PC-9 (cell line): ENCODE results near the gene TMEM91.

Source experiments
- EZH2 ChIP-seq: fragments of 200-600 bp; sonication (generic); IDR thresholded peaks from 2 replicates; pipeline ENCODE4 v1.8.0; 2017; ENCODE audit warnings: antibody characterized with exemption, low read depth
- TF ChIP-seq, protein P1 (sequence below): fragments of 200-600 bp; sonication (generic); conservative IDR thresholded peaks from 2 replicates; pipeline ENCODE4 v1.6.1; 2017; ENCODE audit warnings: mixed run types, antibody characterized with exemption, mild to moderate bottlenecking, moderate library complexity

- TF ChIP-seq, protein P1, sequence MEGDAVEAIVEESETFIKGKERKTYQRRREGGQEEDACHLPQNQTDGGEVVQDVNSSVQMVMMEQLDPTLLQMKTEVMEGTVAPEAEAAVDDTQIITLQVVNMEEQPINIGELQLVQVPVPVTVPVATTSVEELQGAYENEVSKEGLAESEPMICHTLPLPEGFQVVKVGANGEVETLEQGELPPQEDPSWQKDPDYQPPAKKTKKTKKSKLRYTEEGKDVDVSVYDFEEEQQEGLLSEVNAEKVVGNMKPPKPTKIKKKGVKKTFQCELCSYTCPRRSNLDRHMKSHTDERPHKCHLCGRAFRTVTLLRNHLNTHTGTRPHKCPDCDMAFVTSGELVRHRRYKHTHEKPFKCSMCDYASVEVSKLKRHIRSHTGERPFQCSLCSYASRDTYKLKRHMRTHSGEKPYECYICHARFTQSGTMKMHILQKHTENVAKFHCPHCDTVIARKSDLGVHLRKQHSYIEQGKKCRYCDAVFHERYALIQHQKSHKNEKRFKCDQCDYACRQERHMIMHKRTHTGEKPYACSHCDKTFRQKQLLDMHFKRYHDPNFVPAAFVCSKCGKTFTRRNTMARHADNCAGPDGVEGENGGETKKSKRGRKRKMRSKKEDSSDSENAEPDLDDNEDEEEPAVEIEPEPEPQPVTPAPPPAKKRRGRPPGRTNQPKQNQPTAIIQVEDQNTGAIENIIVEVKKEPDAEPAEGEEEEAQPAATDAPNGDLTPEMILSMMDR = no peak
- TF ChIP-seq EZH2 = no peak
Observed at GRCh38 chr19:41364524-41365391, 11.6 kb upstream of the TMEM91 start.
